Measurements from ENCODE around the gene PARP6.

DNA sequence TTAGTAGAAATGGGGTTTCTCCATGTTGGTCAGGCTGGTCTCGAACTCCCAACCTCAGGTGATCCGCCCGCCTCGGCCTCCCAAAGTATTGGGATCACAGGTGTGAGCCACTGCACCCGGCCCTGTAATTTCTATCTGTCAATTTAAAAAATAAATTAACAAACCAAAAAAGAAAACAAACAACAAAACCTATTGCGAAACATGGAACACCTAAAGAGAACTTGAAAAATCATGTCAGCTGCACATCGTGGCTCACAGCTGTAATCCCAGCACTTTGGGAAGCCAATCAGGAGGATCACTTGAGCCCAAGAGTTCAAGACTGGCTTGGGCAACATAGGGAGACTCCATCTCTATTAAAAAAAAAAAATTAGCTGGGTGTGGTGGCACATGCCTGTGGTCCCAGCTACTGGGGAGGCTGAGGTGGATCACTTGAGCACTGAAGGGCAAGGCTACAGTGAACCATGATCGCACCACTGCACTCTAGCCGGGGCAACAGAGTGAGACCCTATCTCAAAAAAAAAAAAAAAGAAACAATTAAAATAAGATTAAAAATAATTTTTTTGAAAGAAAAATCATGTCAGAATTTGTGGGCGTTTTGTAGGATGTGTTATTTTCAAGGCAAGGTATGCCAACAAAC is 19.6 kb downstream of the PARP6 start:
- TF ChIP-seq, protein P1, sequence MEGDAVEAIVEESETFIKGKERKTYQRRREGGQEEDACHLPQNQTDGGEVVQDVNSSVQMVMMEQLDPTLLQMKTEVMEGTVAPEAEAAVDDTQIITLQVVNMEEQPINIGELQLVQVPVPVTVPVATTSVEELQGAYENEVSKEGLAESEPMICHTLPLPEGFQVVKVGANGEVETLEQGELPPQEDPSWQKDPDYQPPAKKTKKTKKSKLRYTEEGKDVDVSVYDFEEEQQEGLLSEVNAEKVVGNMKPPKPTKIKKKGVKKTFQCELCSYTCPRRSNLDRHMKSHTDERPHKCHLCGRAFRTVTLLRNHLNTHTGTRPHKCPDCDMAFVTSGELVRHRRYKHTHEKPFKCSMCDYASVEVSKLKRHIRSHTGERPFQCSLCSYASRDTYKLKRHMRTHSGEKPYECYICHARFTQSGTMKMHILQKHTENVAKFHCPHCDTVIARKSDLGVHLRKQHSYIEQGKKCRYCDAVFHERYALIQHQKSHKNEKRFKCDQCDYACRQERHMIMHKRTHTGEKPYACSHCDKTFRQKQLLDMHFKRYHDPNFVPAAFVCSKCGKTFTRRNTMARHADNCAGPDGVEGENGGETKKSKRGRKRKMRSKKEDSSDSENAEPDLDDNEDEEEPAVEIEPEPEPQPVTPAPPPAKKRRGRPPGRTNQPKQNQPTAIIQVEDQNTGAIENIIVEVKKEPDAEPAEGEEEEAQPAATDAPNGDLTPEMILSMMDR (conservative IDR thresholded peaks at IDR 0.05), result no peak
- no peak for TF ChIP-seq EZH2 (IDR thresholded peaks at IDR 0.05; ENCODE audit: low read depth)
